GM21737 (cell line): Measurements from ENCODE around the gene SLIT2.

Source experiments
- ATAC-seq: cut with Tn5 transposase; IDR thresholded peaks from one replicate; pipeline ENCODE4 v1.9.1; 2021; ENCODE audit warnings: mild to moderate bottlenecking, moderate library complexity; ENCODE audit not compliant: unreplicated experiment

Gene SLIT2

GRCh38 chr4:20299515-20299914 is 47.8 kb downstream of the SLIT2 start:
- no peak for ATAC-seq

- ATAC-seq = no peak
Measured at GRCh38 chr4:20301161-20301560, 49.5 kb downstream of the SLIT2 start.
